ENCODE results near the gene CAV3. TPM values are rescaled to one million over a fixed set of nuclear protein-coding genes. Genes with fewer than 3 reads are reported as not detected.

The CAV3 gene
- total and polyA plus RNA-seq, 4 donors, result 0.06 to 0.18 TPM; not detected in 2

DNA sequence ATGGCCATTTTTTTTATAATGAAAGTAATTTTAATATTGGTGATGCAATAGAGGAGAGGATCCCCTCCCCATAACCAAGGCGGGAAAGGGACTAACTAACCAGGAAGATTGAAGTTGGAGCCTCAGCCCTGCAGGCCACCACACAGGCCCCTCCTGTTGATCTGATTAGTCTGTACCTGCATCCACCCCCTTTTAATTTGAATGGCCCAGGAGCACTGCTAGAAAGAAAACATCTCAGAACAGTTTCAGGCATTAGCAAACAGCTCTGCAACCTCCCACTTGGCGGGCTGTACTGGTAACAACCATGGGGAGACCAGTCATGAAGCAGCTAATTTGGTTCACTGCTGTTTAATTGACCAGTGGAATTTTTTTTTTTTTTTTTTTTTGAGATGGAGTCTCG, 10.3 kb downstream of the CAV3 start:
- Histone ChIP-seq H3K27me3 (ENCODE audit: control insufficient read depth in 3 of 3, insufficient read depth in 3 of 3, low read length in 2 of 3) (no peaks in the 10 kb centered on the region), H3K27ac (ENCODE audit: low read depth in 1 of 2, low read length in 1 of 2) (no peak overlapping the region), H3K9me3 (ENCODE audit: control insufficient read depth in 4 of 4, insufficient read depth in 3 of 4, low read length in 3 of 4) (no peaks in the 10 kb centered on the region), H3K9ac (ENCODE audit: insufficient read depth in 1 of 2, low read length in 2 of 2) (no peak overlapping the region), H3K36me3 (ENCODE audit: control insufficient read depth in 4 of 4, insufficient read depth in 4 of 4, low read length in 4 of 4) (no peaks in the 10 kb centered on the region), H3K4me1 (ENCODE audit: control insufficient read depth in 5 of 5, insufficient read depth in 5 of 5, low read length in 5 of 5) (peaks cover 0 to 12% (median 0%) of the 10 kb centered on the region in 5 donors), H3K4me3 (no peak overlapping the region)
- TF ChIP-seq, protein P1, sequence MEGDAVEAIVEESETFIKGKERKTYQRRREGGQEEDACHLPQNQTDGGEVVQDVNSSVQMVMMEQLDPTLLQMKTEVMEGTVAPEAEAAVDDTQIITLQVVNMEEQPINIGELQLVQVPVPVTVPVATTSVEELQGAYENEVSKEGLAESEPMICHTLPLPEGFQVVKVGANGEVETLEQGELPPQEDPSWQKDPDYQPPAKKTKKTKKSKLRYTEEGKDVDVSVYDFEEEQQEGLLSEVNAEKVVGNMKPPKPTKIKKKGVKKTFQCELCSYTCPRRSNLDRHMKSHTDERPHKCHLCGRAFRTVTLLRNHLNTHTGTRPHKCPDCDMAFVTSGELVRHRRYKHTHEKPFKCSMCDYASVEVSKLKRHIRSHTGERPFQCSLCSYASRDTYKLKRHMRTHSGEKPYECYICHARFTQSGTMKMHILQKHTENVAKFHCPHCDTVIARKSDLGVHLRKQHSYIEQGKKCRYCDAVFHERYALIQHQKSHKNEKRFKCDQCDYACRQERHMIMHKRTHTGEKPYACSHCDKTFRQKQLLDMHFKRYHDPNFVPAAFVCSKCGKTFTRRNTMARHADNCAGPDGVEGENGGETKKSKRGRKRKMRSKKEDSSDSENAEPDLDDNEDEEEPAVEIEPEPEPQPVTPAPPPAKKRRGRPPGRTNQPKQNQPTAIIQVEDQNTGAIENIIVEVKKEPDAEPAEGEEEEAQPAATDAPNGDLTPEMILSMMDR (IDR thresholded peaks at IDR 0.05; ENCODE audit: control extremely low read depth, extremely low read depth), result no peak
- DNase-seq, result no peak
- WGBS, 2 donors, result 81 to 86% methylated on average over 3 of the region's 3 CpGs
- no peak for ATAC-seq (ENCODE audit: insufficient read depth, low FRiP score)

DNA sequence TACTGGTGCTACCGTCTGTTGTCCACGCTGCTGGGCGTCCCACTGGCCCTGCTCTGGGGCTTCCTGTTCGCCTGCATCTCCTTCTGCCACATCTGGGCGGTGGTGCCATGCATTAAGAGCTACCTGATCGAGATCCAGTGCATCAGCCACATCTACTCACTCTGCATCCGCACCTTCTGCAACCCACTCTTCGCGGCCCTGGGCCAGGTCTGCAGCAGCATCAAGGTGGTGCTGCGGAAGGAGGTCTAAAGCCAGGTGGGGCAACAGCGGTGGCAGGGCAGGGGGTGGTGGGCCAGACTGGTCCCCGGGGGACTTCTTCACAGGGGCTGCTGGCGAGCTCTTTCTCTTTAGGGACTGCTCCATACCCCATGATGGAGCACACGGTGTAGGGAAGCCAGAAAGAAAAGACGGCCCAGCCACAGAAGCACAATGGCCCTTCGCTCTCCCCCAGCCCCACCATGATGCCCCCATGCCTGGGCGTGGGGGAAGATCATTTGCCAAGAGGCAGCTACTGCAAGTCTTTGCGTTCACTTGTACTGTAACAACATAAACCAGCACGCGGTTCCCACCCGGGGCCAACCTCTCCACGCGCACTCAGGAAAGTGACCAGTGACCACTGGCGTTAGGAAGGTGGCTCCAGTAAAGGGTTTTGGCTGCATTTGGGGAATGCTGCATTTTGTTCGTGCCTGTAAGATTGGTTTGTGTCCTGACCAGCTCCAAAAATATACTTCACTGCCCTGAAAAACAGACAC, 12.2 kb downstream of the CAV3 start:
- H3K36me3 ChIP-seq (ENCODE audit: control insufficient read depth in 4 of 4, insufficient read depth in 4 of 4, low read length in 4 of 4), result no peaks in the 10 kb centered on the region
- no peaks in the 10 kb centered on the region for H3K27me3 ChIP-seq (ENCODE audit: control insufficient read depth in 3 of 3, insufficient read depth in 3 of 3, low read length in 2 of 3)
- 93 to 96% methylated on average over 25 of the region's 25 CpGs for WGBS, 2 donors
- DNase-seq (no peak), ATAC-seq (ENCODE audit: insufficient read depth, low FRiP score) (no peak)
- TF ChIP-seq, protein P1 (IDR thresholded peaks at IDR 0.05; ENCODE audit: control extremely low read depth, extremely low read depth), result no peak
- no peak overlapping the region for H3K9ac ChIP-seq (ENCODE audit: insufficient read depth in 1 of 2, low read length in 2 of 2)
- no peak overlapping the region for H3K27ac ChIP-seq (ENCODE audit: low read depth in 1 of 2, low read length in 1 of 2)
- peaks cover 0 to 2% (median 0%) of the 10 kb centered on the region in 4 donors for H3K9me3 ChIP-seq (ENCODE audit: control insufficient read depth in 4 of 4, insufficient read depth in 3 of 4, low read length in 3 of 4)
- peaks cover 0 to 12% (median 0%) of the 10 kb centered on the region in 5 donors for H3K4me1 ChIP-seq (ENCODE audit: control insufficient read depth in 5 of 5, insufficient read depth in 5 of 5, low read length in 5 of 5)
- H3K4me3 ChIP-seq, result no peak overlapping the region

DNA sequence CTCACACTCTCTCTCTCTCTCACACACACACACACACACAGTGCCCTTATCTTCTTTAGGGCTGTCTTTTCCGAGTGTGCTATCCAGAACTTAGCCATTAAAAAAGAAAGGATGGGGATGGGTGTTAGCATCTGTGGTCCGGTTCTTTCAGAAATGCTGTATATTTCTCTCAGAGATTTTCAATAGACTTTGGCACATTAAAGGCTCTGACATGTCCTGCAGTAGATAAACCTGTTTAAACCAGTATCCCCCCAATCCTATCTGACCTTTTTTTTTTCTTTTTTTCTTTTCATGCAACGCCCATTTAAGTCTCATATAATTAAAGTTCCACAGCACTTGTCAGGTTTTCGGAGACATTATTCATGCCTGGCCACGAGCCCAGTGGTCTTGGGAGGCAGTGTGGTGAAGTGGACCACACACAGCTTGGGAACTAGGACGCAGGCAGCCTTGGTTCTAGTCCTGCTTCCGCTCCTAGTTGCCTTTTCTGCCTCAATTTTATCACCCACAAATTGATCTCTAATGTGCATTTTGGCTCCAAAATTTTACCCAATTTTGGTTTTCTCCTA, 13.3 kb downstream of the CAV3 start:
- DNase-seq (peak; percentile 47 to 63 (median 59)), ATAC-seq (ENCODE audit: insufficient read depth, low FRiP score) (no peak)
- H3K4me3 ChIP-seq, result no peak overlapping the region
- H3K4me1 ChIP-seq (ENCODE audit: control insufficient read depth in 5 of 5, insufficient read depth in 5 of 5, low read length in 5 of 5), result peaks cover 0 to 6% (median 0%) of the 10 kb centered on the region in 5 donors
- no peak overlapping the region for H3K9ac ChIP-seq (ENCODE audit: insufficient read depth in 1 of 2, low read length in 2 of 2)
- TF ChIP-seq, protein P1 (IDR thresholded peaks at IDR 0.05; ENCODE audit: control extremely low read depth, extremely low read depth), result no peak
- H3K27me3 ChIP-seq (ENCODE audit: control insufficient read depth in 3 of 3, insufficient read depth in 3 of 3, low read length in 2 of 3), result no peaks in the 10 kb centered on the region
- no peak overlapping the region for H3K27ac ChIP-seq (ENCODE audit: low read depth in 1 of 2, low read length in 1 of 2)
- no peaks in the 10 kb centered on the region for H3K36me3 ChIP-seq (ENCODE audit: control insufficient read depth in 4 of 4, insufficient read depth in 4 of 4, low read length in 4 of 4)
- H3K9me3 ChIP-seq (ENCODE audit: control insufficient read depth in 4 of 4, insufficient read depth in 3 of 4, low read length in 3 of 4), result peaks cover 0 to 2% (median 0%) of the 10 kb centered on the region in 4 donors
- WGBS, 2 donors, result 68 to 77% methylated on average over 7 of the region's 7 CpGs
